ENCODE data around the gene UGT1A5.
"Not testable (repeated sequence)": the region's sequence is repeated elsewhere in the genome, so short reads cannot be mapped to it uniquely, and the experiment has no call there.

UGT1A5 gene

GRCh38 chr2:233699424-233700027 is 13.2 kb upstream of the UGT1A5 start:
- Histone ChIP-seq H3K36me3 (ENCODE audit: low read length) (no peaks in the 10 kb centered on the region), H3K4me2 (ENCODE audit: low read depth, low read length, poor library complexity, severe bottlenecking) (no peak overlapping the region), H4K20me1 (ENCODE audit: low read depth, low read length) (no peaks in the 10 kb centered on the region), H3K9me3 (ENCODE audit: insufficient read depth, low read length) (no peaks in the 10 kb centered on the region), H3K4me3 (ENCODE audit: insufficient read depth, low read length, poor library complexity, severe bottlenecking) (no peak overlapping the region), H3K27ac (ENCODE audit: low read depth, low read length) (no peak overlapping the region), H3K27me3 (ENCODE audit: low read length) (no peaks in the 10 kb centered on the region), H3F3A (ENCODE audit: insufficient read depth) (no peaks in the 10 kb centered on the region), H3K9me2 (replicated peaks; ENCODE audit: insufficient read depth, low read length) (no peaks in the 10 kb centered on the region), H3K79me2 (ENCODE audit: insufficient read depth, low read length) (no peaks in the 10 kb centered on the region), H2AFZ (ENCODE audit: low read depth, low read length, severe bottlenecking) (no peak overlapping the region), H3K9ac (ENCODE audit: low read length) (no peak overlapping the region)
- no peak for TF ChIP-seq EZH2phosphoT487 (conservative IDR thresholded peaks at IDR 0.05; ENCODE audit: low read length)
- TF ChIP-seq CTCF (IDR thresholded peaks at IDR 0.05; ENCODE audit: insufficient read depth, low read length, poor library complexity, severe bottlenecking) = no peak

GRCh38 chr2:233700028-233700635 is 12.6 kb upstream of the UGT1A5 start:
- Histone ChIP-seq H3K27me3 (ENCODE audit: low read length) (no peaks in the 10 kb centered on the region), H3F3A (ENCODE audit: insufficient read depth) (no peaks in the 10 kb centered on the region), H3K36me3 (ENCODE audit: low read length) (no peaks in the 10 kb centered on the region), H2AFZ (ENCODE audit: low read depth, low read length, severe bottlenecking) (no peak overlapping the region), H3K9ac (ENCODE audit: low read length) (no peak overlapping the region), H3K4me3 (ENCODE audit: insufficient read depth, low read length, poor library complexity, severe bottlenecking) (no peak overlapping the region), H3K27ac (ENCODE audit: low read depth, low read length) (no peak overlapping the region), H3K9me3 (ENCODE audit: insufficient read depth, low read length) (no peaks in the 10 kb centered on the region), H4K20me1 (ENCODE audit: low read depth, low read length) (no peaks in the 10 kb centered on the region), H3K79me2 (ENCODE audit: insufficient read depth, low read length) (no peaks in the 10 kb centered on the region), H3K4me2 (ENCODE audit: low read depth, low read length, poor library complexity, severe bottlenecking) (no peak overlapping the region), H3K9me2 (replicated peaks; ENCODE audit: insufficient read depth, low read length) (no peaks in the 10 kb centered on the region)
- TF ChIP-seq CTCF (IDR thresholded peaks at IDR 0.05; ENCODE audit: insufficient read depth, low read length, poor library complexity, severe bottlenecking) (no peak), EZH2phosphoT487 (conservative IDR thresholded peaks at IDR 0.05; ENCODE audit: low read length) (no peak)

- not testable (repeated sequence) for H2AFZ ChIP-seq (ENCODE audit: low read depth, low read length, severe bottlenecking); H3K79me2 ChIP-seq (ENCODE audit: insufficient read depth, low read length); H3K27me3 ChIP-seq (ENCODE audit: low read length); H3K27ac ChIP-seq (ENCODE audit: low read depth, low read length); H3F3A ChIP-seq (ENCODE audit: insufficient read depth); H3K9me2 ChIP-seq (replicated peaks; ENCODE audit: insufficient read depth, low read length); H3K9ac ChIP-seq (ENCODE audit: low read length); H3K36me3 ChIP-seq (ENCODE audit: low read length); H3K4me2 ChIP-seq (ENCODE audit: low read depth, low read length, poor library complexity, severe bottlenecking); H4K20me1 ChIP-seq (ENCODE audit: low read depth, low read length); H3K4me3 ChIP-seq (ENCODE audit: insufficient read depth, low read length, poor library complexity, severe bottlenecking); H3K9me3 ChIP-seq (ENCODE audit: insufficient read depth, low read length)
These were observed 11.9 kb upstream of the UGT1A5 start for GRCh38 chr2:233700842-233701241.

GRCh38 chr2:233702238-233702637 is 10.5 kb upstream of the UGT1A5 start:
- TF ChIP-seq CTCF (IDR thresholded peaks at IDR 0.05; ENCODE audit: insufficient read depth, low read length, poor library complexity, severe bottlenecking) (no peak), EZH2phosphoT487 (conservative IDR thresholded peaks at IDR 0.05; ENCODE audit: low read length) (no peak)
- Histone ChIP-seq H3F3A (ENCODE audit: insufficient read depth) (no peaks in the 10 kb centered on the region), H3K79me2 (ENCODE audit: insufficient read depth, low read length) (no peaks in the 10 kb centered on the region), H3K4me2 (ENCODE audit: low read depth, low read length, poor library complexity, severe bottlenecking) (no peak overlapping the region), H3K4me3 (ENCODE audit: insufficient read depth, low read length, poor library complexity, severe bottlenecking) (no peak overlapping the region), H3K9me3 (ENCODE audit: insufficient read depth, low read length) (no peaks in the 10 kb centered on the region), H3K36me3 (ENCODE audit: low read length) (no peaks in the 10 kb centered on the region), H2AFZ (ENCODE audit: low read depth, low read length, severe bottlenecking) (no peak overlapping the region), H4K20me1 (ENCODE audit: low read depth, low read length) (no peaks in the 10 kb centered on the region), H3K27ac (ENCODE audit: low read depth, low read length) (no peak overlapping the region), H3K9ac (ENCODE audit: low read length) (no peak overlapping the region), H3K9me2 (replicated peaks; ENCODE audit: insufficient read depth, low read length) (no peaks in the 10 kb centered on the region), H3K27me3 (ENCODE audit: low read length) (no peaks in the 10 kb centered on the region)

All from SU-DHL-6 (cell line).